ENCODE measurements around the gene HPX. TPM values are rescaled to one million over a fixed set of nuclear protein-coding genes. Genes with fewer than 3 reads are reported as not detected.

Gene HPX
- total and polyA plus RNA-seq, 2 of the 13 experiments (the other 11 are each of a cell fraction or from before 2014, with no cell fraction given), result 9.2 to 57.4 TPM

DNA sequence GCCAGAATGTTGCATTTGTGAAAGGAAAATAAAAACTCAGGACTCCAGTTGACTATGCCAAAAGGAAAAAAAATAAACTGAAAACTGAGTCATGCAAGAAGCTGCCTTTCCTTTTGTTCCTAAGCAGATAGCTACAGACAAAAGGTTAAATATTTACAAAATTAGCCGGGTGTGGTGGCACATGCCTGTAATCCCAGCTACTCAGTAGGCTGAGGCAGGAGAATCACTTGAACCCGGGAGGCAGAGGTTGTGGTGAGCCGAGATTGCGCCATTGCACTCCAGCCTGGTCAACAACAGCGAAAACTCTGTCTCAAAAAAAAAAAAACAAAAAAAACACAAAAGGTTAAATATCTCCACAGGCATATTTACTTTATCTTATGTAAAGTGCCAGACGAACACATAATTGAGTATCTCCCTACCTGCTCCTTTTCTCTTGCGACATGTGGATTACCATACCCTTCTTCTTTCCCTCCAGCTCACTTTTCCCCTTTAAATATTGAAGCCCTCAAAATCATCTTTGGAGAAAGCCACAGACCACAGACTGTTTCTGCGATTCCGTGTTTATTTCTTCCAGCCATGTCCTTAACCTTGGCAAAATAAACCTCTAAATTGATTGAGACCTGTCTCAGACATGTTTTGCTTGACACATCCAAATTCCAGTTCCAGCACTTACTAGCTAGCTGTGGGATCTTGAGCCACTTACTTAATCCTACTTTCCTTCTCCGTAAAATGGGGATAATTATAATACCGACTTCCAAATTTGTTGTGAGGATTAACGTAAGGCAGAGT lies 52.8 kb downstream of the HPX start (continued):
- TF ChIP-seq, protein P1, sequence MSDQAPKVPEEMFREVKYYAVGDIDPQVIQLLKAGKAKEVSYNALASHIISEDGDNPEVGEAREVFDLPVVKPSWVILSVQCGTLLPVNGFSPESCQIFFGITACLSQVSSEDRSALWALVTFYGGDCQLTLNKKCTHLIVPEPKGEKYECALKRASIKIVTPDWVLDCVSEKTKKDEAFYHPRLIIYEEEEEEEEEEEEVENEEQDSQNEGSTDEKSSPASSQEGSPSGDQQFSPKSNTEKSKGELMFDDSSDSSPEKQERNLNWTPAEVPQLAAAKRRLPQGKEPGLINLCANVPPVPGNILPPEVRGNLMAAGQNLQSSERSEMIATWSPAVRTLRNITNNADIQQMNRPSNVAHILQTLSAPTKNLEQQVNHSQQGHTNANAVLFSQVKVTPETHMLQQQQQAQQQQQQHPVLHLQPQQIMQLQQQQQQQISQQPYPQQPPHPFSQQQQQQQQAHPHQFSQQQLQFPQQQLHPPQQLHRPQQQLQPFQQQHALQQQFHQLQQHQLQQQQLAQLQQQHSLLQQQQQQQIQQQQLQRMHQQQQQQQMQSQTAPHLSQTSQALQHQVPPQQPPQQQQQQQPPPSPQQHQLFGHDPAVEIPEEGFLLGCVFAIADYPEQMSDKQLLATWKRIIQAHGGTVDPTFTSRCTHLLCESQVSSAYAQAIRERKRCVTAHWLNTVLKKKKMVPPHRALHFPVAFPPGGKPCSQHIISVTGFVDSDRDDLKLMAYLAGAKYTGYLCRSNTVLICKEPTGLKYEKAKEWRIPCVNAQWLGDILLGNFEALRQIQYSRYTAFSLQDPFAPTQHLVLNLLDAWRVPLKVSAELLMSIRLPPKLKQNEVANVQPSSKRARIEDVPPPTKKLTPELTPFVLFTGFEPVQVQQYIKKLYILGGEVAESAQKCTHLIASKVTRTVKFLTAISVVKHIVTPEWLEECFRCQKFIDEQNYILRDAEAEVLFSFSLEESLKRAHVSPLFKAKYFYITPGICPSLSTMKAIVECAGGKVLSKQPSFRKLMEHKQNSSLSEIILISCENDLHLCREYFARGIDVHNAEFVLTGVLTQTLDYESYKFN (CRISPR knock-in tag; conservative IDR thresholded peaks at IDR 0.05), result peak; percentile 46
- TF ChIP-seq MXD4 (CRISPR knock-in tag; IDR thresholded peaks at IDR 0.05) (no peak), ZNF605 (CRISPR knock-in tag; IDR thresholded peaks at IDR 0.05) (no peak), TBX3 (IDR thresholded peaks at IDR 0.05; ENCODE audit: borderline replicate concordance) (no peak), CENPT (CRISPR knock-in tag; IDR thresholded peaks at IDR 0.05; ENCODE audit: low read depth) (no peak), MTA1 (CRISPR knock-in tag; IDR thresholded peaks at IDR 0.05; ENCODE audit: borderline replicate concordance) (no peak), CBX2 (IDR thresholded peaks at IDR 0.05; ENCODE audit: low read depth, low read length) (no peak), CBX2 (CRISPR knock-in tag; IDR thresholded peaks at IDR 0.05; ENCODE audit: low read depth) (no peak), SIN3B (IDR thresholded peaks at IDR 0.05; ENCODE audit: low read length) (no peak), HOXA9 (CRISPR knock-in tag; IDR thresholded peaks at IDR 0.05; ENCODE audit: borderline replicate concordance) (no peak), XRCC5 (optimal IDR thresholded peaks at IDR 0.05; ENCODE audit: low read length) (no peak), EEA1 (CRISPR knock-in tag; IDR thresholded peaks at IDR 0.05; ENCODE audit: borderline replicate concordance) (no peak)
- TF ChIP-seq, protein P2, sequence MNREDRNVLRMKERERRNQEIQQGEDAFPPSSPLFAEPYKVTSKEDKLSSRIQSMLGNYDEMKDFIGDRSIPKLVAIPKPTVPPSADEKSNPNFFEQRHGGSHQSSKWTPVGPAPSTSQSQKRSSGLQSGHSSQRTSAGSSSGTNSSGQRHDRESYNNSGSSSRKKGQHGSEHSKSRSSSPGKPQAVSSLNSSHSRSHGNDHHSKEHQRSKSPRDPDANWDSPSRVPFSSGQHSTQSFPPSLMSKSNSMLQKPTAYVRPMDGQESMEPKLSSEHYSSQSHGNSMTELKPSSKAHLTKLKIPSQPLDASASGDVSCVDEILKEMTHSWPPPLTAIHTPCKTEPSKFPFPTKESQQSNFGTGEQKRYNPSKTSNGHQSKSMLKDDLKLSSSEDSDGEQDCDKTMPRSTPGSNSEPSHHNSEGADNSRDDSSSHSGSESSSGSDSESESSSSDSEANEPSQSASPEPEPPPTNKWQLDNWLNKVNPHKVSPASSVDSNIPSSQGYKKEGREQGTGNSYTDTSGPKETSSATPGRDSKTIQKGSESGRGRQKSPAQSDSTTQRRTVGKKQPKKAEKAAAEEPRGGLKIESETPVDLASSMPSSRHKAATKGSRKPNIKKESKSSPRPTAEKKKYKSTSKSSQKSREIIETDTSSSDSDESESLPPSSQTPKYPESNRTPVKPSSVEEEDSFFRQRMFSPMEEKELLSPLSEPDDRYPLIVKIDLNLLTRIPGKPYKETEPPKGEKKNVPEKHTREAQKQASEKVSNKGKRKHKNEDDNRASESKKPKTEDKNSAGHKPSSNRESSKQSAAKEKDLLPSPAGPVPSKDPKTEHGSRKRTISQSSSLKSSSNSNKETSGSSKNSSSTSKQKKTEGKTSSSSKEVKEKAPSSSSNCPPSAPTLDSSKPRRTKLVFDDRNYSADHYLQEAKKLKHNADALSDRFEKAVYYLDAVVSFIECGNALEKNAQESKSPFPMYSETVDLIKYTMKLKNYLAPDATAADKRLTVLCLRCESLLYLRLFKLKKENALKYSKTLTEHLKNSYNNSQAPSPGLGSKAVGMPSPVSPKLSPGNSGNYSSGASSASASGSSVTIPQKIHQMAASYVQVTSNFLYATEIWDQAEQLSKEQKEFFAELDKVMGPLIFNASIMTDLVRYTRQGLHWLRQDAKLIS (CRISPR knock-in tag; IDR thresholded peaks at IDR 0.05), result no peak
- TF ChIP-seq, protein P3, sequence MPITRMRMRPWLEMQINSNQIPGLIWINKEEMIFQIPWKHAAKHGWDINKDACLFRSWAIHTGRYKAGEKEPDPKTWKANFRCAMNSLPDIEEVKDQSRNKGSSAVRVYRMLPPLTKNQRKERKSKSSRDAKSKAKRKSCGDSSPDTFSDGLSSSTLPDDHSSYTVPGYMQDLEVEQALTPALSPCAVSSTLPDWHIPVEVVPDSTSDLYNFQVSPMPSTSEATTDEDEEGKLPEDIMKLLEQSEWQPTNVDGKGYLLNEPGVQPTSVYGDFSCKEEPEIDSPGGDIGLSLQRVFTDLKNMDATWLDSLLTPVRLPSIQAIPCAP (CRISPR knock-in tag; IDR thresholded peaks at IDR 0.05; ENCODE audit: low read depth), result no peak
- TF ChIP-seq, protein P4, sequence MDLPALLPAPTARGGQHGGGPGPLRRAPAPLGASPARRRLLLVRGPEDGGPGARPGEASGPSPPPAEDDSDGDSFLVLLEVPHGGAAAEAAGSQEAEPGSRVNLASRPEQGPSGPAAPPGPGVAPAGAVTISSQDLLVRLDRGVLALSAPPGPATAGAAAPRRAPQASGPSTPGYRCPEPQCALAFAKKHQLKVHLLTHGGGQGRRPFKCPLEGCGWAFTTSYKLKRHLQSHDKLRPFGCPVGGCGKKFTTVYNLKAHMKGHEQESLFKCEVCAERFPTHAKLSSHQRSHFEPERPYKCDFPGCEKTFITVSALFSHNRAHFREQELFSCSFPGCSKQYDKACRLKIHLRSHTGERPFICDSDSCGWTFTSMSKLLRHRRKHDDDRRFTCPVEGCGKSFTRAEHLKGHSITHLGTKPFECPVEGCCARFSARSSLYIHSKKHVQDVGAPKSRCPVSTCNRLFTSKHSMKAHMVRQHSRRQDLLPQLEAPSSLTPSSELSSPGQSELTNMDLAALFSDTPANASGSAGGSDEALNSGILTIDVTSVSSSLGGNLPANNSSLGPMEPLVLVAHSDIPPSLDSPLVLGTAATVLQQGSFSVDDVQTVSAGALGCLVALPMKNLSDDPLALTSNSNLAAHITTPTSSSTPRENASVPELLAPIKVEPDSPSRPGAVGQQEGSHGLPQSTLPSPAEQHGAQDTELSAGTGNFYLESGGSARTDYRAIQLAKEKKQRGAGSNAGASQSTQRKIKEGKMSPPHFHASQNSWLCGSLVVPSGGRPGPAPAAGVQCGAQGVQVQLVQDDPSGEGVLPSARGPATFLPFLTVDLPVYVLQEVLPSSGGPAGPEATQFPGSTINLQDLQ (CRISPR knock-in tag; IDR thresholded peaks at IDR 0.05), result no peak
- TF ChIP-seq, protein P5, sequence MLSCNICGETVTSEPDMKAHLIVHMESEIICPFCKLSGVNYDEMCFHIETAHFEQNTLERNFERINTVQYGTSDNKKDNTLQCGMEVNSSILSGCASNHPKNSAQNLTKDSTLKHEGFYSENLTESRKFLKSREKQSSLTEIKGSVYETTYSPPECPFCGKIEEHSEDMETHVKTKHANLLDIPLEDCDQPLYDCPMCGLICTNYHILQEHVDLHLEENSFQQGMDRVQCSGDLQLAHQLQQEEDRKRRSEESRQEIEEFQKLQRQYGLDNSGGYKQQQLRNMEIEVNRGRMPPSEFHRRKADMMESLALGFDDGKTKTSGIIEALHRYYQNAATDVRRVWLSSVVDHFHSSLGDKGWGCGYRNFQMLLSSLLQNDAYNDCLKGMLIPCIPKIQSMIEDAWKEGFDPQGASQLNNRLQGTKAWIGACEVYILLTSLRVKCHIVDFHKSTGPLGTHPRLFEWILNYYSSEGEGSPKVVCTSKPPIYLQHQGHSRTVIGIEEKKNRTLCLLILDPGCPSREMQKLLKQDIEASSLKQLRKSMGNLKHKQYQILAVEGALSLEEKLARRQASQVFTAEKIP (CRISPR knock-in tag; IDR thresholded peaks at IDR 0.05; ENCODE audit: borderline replicate concordance), result no peak

All from HepG2 (cell line).